ENCODE measurements around the gene WDR81.

- TF ChIP-seq POLR2AphosphoS5 (IDR thresholded peaks at IDR 0.05; ENCODE audit: low read depth, low read length) (no peak), EZH2 (IDR thresholded peaks at IDR 0.05) (no peak), CTCF (IDR thresholded peaks at IDR 0.05 in 2 of 3, conservative IDR thresholded peaks at IDR 0.05 in 1 of 3; ENCODE audit: borderline replicate concordance in 1 of 3, insufficient read depth in 1 of 3, low read depth in 2 of 3, low read length in 2 of 3) (no peak), SRF (IDR thresholded peaks at IDR 0.05; ENCODE audit: low read depth) (no peak), POLR2A (IDR thresholded peaks at IDR 0.05; ENCODE audit: borderline replicate concordance, extremely low read depth, insufficient read depth, insufficient read length) (no peak), RAD21 (IDR thresholded peaks at IDR 0.05; ENCODE audit: low read depth) (no peak)
These were observed 1.4 kb downstream of the WDR81 start for GRCh38 chr17:1725642-1726511.
